Stimulated activated CD4-positive, alpha-beta T cell treated with anti-CD3 and anti-CD28 coated beads, TNF-alpha, amount 100 ng/mL, for 48 hours (primary cell): Measurements from ENCODE around the gene AGFG2.

Experiments
- DNase-seq, 3 donors: peaks; one replicate each; pipeline ENCODE4 v3.0.0-alpha.2; 2020; ENCODE audit warnings: low read depth in 3 of 3

AGFG2 gene

DNA sequence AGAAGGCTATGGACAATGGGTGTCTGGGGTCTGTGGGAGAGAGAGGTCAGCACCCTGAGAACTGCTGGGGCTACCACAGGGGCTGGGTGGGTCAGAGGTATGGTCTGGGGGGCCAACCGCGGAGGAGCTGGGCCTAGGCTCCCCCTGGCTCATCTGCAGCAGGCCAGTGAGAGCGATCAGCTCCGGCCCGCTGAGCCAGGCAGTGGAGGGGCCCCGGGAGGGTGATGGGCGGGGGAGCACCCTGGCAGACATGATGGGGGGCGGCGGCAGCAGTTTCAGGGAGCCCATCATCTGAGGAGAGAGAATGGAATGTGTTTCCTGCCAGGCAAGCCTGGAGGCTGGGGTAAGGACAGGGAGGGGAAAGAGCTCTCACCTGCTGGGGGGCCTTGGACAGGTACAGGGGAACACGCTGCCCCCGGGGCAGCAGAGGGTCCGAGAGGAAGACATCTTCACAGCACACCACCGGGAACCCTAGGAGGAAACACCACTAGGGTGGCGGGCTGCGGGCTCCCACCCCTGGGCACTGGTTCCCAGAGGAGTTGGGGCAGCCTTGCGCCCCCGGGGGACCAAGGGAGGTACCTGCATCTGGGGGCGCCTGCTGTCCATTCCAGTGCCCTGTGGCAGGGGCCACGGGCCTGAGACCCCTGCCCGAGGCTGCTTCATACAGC is 33.4 kb downstream of the AGFG2 start:
- DNase-seq: no peak

DNA sequence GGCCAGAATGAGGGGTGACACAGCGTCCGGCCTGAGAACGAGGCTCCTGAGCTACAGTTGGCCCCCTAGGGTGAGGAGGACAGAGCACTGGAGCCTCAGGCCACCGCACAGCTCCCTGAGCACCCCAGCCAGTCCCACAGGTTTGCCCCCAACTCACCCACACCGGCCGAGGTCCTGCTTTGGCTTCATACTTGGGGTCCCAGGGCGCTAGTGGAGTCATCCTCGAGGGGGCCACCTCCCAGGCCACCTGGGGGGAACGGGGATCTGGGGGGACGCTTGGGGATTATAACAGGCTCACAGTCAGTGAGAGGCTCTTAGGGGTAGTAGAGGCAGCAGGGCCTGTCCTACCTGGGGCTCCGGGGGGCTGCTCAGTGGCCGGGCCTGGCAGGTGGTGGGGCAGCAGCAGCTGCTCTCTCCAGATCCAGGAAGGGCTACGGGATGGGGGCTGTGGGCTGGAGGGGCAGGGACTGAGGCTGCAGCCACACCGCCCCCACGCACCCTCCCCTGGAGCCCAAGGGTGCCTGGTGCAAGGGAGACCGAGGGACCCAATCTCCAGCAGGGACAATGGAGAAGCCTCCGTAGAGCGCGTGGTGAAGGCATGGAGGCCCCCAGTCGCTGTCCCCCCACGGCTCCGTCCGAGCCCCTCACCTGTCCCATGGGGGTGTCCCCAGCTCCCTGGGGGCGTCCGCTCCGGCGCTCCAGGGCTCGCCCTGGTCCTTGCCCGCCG is 34.1 kb downstream of the AGFG2 start:
- DNase-seq: no peak

DNA sequence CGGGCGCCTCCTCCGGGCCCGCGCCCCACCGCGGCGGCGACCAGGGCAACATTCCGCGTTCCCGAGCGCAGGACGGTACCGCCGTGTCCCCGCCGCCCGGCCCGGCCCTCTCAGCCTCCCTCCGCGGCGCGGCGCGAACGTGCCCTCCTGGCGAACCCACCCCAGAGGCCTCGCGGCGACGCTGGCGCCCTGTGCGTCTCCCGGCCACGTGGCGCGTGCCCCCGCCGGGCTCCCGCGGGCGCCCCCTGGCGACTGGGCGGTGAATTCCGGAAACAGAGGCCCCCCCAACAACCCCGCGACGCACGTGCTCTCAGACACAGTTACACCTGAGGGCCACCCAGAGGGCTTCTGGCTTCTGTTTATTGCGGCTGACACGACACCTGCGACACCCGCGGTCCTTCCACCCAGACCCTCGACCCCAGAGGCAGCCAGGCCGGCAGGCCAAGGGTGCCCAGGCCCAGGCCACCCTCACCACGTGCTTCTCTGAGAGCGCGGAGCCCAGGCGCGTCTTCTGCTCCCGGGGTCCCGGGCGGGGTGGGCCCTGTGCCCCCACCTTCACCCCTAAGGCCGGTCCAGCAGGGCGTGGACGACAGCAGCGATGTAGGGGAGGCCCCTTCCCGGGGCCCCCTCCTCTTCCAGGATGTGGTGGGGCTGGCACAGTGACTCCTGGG is 34.8 kb downstream of the AGFG2 start, which contains the start of gene SAP25:
Gene SAP25, minus strand, starts transcription at position 210 of the 671 bp plus-strand sequence. Its CDS starts 158 bp downstream, at position 52.
- DNase-seq: no peak

DNA sequence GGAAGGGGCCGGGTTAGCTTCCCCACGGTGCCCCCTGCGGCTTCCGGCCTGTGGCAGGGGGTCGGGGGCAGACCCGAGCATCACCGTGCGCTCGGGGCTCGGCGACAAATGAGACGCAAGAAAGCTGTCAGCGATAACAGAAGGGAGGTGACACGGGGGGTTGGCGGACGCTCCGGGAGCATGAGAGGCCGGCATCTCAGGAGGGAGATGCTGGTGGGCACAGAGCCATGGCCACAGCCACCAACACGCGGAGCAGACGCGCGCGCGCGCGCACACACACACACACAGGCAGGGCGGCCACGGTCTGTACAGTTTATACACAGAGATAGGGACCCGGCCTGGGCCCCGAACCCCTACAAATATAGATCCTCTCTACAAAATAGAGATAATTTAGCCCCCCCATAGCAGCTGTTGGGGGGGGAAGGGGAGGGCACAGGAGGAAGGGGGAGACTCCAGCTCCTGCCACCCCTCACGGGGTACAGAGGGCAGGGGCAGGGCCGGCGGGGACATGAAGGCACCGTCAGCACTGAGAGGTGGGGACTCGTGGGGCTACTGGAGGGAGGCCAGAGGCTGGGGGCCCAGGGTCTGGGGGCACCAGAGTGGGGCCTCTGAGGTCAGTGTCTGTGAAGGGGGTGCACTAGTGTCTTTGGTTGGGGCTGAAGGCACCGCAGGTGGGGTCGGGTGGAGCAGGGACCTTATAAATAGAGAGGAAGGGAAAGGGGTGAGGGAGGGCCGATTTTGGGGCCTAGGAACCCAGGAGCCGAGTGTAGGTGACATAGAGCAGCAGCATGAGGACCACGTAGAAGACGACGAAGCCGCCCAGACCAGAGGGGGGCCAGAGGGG is 35.6 kb downstream of the AGFG2 start:
- no peak for DNase-seq

DNA sequence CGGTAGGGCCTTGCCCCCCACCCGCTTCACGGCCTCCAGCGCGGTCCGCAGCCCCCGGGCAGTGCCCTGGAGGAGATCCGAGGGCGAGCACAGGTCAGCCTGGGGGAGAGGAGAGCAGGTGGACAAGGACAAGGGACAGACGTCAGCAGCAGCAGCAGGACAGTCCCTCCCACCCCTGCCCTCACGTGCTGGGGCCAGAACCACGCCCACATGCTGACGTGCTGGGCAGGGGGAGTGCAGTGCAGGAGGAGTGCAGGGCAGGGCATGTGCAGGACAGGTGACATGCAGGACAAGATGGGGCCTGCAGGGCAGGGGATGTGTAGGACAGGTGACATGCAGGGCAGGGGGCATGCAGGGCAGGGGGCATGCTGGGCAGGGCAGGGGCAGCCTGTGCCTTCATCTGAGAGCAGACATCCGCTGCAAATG is 36.2 kb downstream of the AGFG2 start:
- DNase-seq: no peak

DNA sequence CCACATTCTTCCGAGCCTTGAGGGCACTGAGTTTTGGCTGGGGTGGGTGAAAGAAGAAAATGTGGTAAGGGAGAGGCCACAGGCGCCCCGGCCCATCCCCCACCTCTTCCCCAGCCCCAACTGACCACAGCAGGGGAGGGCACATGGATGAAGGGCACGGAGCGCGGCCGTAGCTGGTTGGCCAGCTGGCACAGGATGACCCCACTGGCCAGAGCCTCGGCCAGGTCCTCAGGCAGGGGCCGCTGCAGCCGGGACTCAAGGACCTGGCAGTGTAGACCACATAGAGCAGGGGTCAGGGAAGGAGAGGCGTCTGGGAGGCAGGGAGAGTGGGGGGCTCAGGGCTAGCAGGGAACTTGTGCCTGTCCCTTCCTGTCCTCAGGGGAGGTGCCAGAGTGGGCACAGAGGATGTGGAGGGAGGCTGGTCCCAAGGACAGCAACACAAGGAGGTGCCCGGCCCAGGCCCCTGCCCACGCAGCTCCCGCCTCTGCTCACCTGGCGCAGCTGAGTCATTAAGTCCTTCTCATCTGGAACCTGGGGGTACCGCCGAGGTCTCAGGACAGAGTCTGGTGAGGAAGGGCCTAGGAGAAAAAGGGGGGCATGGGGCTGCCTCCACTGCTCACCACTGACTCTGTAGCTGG is 36.9 kb downstream of the AGFG2 start:
- no peak for DNase-seq

DNA sequence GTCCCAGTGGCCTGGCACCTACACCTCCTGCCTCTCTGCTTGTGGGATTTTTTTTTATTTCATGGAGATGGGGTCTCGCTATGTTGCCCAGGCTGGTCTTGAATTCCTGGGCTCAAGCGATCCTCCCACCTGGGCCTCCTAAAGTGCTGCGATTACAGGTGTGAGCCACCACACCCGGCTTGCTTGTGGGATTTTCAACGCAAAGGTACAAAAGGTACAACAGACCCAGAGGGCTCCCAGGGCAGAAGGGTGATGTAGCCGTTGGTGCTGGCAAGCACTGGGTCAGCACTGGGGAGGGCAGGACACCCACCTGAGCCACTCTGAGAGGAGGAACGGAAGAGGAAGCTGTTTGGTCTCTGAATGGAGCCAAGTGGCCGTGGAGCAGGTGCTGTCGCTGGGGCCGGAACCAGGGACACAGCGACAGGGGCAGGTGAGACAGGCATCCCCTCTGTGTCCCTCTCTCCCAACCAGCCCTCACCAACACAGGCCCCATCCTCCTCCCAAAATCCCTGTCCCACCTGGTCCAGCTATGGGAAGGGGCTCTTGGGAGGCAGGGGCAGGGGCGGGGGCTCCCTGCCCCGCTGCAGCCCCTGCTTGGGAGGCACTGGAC is 37.5 kb downstream of the AGFG2 start:
- no peak for DNase-seq

DNA sequence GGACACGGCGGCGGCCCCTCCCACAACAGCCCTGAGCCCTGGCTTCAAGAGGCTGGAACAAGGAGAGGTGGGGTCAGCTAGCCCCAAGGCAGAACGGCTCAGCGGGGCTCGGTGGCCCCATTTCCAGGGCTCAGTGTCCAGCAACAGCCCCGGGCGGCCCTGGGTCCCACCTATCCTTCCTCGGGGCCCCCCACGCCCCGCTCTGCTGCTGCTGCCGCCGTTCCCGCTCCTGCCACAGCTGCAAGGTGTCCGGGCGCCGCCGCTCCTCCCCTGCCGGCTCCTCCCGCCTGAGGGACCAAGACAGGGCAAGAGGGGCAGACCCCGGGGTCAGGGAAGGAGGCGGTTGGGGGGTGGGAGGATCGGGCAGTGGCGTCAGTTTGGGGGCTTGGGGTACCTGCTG is 38.1 kb downstream of the AGFG2 start:
- DNase-seq: no peak

DNA sequence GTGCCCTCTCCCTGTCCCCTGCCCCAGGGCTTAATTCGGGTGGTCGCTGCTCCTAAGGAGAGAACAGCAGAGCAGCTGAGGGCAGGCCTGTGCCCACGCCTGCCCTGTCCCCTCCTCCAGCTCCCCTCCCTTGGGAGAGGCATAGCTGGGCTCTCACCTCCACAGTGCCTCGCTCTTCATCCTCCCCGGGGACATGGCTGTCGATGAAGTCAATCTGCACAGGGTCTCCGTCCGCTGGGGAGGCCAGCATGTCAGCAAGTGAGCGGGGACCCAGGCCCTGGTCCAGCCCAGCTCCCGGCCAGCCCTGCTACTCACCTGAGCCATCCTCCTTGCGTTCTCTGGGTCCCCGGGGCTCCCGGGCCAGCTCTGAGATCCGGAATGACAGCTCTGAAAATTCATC is 38.5 kb downstream of the AGFG2 start:
- no peak for DNase-seq

DNA sequence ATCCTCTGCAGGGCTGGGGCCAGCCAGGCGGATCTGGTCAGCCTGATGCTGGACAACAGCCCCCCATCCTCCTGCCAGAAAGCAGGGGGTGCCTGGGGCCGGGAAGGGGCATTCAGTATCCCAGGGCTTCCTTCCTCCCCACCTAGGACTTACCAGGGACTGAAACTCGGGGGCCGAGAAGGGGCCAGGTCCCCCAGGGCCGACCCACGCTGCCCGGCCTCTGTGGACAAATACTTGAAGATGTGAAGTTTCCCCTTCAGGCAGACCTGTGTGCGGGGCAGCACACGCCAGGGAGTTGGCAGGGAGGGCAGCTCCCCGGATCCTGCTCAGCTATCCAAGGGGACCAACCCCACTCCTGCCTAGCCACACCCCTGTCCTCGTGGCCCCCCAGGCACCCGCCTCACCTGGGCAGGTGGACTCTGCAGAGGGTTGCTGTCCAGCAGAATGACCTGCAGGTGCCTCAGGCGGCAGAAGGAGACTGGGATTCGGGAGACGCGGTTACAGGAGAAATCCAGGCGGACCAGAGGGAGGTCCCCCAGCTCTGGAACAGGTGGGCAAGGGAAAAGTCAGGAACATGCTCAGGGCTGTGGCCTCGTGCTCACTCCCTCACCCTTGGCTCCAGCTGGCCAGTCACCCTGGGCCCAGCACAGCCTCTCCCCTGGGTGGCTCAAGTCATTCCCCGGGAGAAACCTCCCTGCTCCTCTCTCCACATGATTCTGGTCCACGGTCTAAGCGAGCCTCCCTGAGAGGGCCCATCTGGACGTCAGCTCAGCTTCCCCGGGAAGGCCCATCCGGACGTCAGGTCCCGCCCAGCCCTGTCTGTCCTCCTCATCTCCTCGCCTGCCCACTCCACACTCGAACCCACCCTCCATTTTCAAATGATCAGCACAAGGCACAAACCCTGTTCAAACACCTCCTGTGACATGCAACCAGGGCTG is 39.5 kb downstream of the AGFG2 start:
- DNase-seq: no peak

DNA sequence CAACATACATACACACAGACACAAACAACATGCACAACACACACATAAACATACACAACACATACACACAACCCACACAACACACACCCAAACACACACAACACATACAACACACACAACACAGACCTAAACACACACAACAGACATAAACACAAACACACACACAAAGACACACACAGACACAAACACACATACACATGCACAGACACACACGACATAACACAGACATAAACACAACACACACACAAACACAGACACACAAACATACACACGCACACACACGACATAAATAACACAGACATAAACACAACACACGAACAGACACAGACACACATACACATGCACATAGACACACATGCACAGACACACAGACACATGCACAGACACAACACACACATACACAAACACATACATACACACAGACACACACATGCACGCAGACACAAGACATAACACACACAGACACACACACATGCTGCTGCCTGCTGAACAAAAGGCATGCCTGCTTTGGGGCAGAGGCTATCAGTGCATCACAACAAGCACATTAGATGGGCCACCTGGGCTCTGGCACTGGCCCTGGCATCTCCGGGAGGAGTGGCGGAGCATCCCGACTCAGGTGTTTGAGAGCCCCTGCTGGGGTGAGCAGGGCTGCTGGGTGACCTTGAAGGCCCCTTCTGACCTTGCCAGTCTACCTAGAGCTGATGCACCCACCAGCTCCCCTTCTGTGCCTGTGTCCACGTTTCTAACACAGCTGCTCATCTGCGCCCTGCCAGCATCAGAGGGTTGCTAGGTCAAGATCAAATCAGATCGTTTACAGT is 41.7 kb downstream of the AGFG2 start:
- DNase-seq: no peak

DNA sequence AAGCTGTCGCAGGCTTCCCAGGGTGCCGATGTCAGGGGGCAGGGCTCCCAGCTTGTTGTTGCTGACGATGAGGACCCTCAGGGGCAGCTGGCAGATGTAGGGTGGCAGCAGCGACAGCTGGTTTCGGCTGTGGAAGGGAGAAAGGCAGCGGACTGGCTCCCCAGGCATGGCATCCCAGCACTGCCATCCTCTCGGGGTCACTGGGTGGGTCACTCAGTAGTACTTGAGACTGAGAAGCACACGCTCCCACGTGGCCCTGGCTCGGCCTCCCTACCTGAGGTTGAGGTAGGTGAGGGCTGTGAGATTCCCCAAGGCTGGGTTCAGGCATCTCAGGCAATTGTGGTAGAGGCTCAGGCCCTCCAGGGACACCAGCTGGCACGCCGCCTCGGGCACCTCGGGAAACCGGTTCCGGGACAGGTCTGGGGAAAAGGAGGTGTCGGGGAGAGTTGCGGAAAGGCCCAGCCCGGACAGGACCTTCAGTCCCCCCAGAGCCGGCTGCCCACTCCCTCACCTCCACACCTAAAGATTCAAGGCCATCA is 43.1 kb downstream of the AGFG2 start:
- DNase-seq: no peak

DNA sequence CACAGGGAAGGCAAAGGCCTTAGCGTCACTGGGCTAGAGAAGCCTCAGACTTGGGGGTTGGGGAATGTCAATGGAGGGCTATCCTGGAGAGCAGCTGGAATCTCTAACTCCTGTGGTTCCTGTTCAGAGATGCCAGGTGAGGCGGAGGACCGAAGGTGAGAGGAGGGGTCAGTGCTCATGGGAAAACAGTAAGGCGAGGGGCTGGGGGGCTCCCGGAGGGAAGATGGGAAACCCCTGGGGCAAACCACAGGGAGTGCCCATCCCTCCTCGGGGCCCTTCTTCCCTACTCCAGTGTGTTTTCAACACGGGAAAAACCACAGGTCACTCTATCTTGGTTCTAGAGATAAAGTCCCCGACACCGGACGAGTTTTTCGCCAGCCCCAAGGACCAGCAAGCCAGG is 43.6 kb downstream of the AGFG2 start:
- DNase-seq: no peak

DNA sequence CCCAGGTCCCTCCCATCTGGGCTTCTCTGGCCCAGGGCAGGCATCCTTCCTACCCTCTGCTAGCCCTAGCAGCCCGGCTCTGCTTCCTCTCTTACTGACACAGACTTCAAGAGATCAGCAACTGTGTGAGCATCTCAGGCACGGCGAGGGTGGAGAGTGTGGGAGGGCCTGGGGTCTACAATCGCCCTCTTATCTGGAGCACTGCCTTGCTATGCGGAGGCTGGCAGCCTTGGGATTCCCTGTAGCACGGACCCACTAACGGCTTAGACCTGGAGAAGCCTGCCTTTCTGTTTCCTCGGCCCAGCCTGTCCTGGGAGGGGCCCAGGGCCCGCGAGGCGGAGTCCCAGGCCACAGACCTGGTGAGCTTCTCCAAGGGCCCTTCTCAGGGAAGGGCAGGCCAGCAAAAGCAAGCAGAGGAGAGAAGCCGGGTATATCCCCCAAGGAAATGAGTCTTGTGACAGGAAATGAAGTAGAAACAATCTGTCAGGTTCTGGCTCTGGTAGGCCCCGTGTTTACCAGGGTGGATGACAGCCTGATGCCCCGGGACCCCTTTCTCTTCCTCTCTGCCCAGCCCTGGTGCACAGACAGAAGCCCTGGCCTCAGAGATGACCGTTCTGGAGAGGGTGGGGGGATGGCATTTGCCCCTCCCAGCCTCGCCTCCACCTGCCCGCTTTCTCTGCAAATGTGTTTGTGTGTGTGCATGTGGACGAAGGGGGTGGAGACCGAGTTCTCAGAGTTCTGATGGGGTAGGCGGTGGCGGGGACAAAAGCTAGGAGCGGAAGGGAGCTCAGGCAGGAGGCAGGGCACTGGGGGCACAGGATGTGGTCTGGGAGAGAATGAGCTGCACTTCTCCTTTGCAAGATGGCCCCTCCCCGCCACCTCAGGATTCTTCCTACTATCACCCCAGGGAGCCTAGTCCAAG is 44.4 kb downstream of the AGFG2 start:
- DNase-seq: peak; percentile 45 to 67 (median 64)

DNA sequence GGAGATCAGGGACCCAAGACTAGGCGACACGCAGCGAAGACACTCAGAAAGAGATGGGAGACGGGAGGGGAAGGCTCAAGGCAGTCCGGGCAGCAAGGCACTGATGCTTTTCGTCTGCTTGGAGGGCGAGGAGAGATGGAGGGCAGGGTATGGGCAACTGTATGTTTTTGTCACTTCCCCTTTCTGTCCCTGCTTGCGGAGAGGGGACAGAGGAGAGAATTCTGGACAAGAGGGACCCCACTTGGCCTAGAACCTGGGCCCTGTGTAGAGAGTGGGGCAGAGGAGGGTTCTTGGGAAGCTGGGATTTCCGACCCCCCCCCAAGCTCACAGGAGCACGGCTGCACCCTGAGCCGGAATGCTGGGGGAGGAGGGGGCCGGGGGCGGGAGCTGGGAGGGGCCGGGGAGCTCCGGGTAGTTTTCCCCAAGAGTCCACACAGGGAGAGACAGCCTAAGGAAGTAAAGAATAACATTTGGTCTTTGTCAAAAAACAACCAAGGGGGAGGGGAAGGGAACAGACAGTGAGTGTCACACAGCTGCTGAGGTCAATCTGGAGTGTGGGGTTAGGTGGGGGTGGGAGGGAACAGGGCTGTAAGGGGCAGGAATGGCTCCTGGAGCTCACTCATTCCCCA is 45.2 kb downstream of the AGFG2 start:
- no peak for DNase-seq

DNA sequence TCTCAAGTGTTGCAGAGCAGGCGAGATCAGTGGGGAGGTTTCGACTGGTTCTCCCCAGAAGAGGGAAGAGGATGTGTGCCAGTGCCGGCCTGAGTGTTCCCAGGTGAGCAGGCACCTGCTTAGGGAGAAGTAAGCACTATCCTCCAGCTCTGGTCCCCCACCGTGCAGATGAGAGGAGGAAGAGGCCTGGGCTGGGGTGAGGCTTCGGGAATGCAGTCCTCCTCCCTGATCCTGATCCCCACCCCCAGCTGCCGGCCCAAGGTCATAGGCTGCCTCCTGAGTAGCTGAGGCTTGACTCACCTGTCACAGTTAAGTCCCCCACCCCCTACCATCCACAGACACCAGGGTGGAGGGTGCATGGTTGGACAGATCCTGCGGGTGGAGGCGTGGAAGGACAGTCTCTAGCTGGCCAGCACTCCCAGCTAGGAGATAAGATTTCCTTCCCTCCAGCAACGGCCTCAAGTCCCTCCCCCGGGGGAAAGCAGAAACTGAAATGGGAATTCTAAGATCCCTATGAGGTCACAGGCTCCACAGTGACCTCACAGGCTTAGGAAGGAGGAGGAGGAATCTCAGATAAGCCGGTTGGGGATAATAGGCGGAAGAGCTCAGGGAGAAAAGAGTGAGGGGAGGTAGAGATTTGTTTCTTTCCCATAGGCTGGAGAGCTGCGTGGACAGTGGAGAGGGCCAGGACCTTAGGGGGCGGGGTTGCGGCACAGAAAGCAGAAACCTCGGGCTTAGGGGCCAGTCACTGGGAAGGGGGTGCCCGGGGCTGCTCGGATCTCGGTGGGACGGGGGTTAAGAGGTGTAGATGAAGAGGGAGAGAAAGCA is 45.9 kb downstream of the AGFG2 start:
- no peak for DNase-seq
